Erythroblast (primary cell): ENCODE measurements around the gene SMIM13.

ENCODE experiments used
- GATA1 ChIP-seq: IDR thresholded peaks from 2 replicates; pipeline ENCODE4 v1.6.1; 2011; ENCODE audit warnings: low read depth, mild to moderate bottlenecking, control low read depth, low read length, moderate library complexity
- POLR2A ChIP-seq: IDR thresholded peaks from 2 replicates; pipeline ENCODE4 v1.6.1; 2011; ENCODE audit warnings: mild to moderate bottlenecking, low read length

DNA sequence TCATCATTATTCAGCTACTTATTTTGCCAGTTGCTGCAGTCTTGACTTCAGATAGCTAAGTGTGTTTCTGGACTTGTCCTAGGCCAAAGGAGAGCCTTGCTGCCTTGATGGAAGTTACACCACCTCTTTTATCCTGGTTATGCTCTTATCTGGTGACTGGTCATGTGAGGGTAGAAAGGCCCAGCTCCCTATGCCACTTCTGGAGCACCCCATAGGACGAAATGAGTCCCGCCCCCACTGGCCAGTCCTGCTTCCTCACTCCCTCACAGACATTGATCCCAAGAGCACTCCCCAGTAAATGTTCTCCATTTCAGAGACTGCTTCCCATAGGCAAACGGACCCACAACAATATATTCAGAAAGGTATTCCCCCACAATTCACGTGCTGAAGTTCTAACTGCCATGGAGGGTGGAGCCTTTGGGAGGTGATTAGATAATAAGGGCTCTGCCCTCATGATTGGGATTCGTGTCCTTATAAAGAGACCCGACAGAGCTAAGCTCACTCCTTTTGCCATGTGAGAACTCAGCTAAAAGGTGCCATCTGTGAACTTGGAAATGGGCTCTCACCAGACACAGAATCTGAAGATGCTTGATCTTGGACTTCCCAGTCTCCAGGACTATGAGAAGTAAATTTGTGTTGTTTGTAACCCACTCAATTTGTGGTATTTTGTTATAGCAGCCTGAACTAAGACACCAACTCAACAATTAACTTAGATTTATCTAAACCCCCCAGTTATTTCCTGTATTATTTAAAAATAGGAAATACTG is 28.0 kb upstream of the SMIM13 start:
- no peak for TF ChIP-seq POLR2A
- TF ChIP-seq GATA1, result no peak
